ENCODE data around the gene RRAGC. TPM values are rescaled to one million over a fixed set of nuclear protein-coding genes. Genes with fewer than 3 reads are reported as not detected.

The RRAGC gene
- 10 to 100 TPM; 22.3 to 23.3 TPM for total RNA-seq

GRCh38 chr1:38859561-38860453 is at the start of gene RRAGC:
Gene RRAGC (minus strand): TSS chr1:38859772. CDS start chr1:38859646, 126 bp downstream.
- peak; percentile 99 for DNase-seq
- Mint-ChIP-seq H3K9me3 (no peaks in the 10 kb centered on the region), H3K4me3 (peak within 1 kb of the TSS; percentile 86), H3K4me1 (ENCODE audit: low read depth) (peaks cover 51% of the 10 kb centered on the region), H3K27me3 (ENCODE audit: low read depth) (no peaks in the 10 kb centered on the region), H3K27ac (peak within 1 kb of the TSS; percentile 91), H3K36me3 (ENCODE audit: low read depth) (peaks cover 16% of the 10 kb centered on the region)
- CTCF ChIA-PET, result interaction anchor here (0.6 to 0.7 kb wide), 2 partner anchors 233 to 684 kb away, joined by 3 read pairs; no protein-coding TSS in a partner anchor
- intact Hi-C loops (cut with micrococcal nuclease), result loop anchor here (1.0 to 10.0 kb wide), 7 partner anchors 13 to 1167 kb away; partner anchors contain the start of genes CDCA8, MYCBP, NDUFS5 and PABPC4

- no peak overlapping the region for H3K27ac Mint-ChIP-seq
- H3K4me3 Mint-ChIP-seq, result no peak overlapping the region
- CTCF ChIA-PET, result no interaction called here
- H3K4me1 Mint-ChIP-seq (ENCODE audit: low read depth), result no peaks in the 10 kb centered on the region
- H3K36me3 Mint-ChIP-seq (ENCODE audit: low read depth), result no peaks in the 10 kb centered on the region
- H3K9me3 Mint-ChIP-seq, result peaks cover 4% of the 10 kb centered on the region
- no peaks in the 10 kb centered on the region for H3K27me3 Mint-ChIP-seq (ENCODE audit: low read depth)
- intact Hi-C loops (cut with micrococcal nuclease), result no loop called here
- DNase-seq, result no peak
Observed at GRCh38 chr1:38908821-38909220, 49.2 kb upstream of the RRAGC start.

- H3K4me3 Mint-ChIP-seq, result no peak overlapping the region
- no peak overlapping the region for H3K27ac Mint-ChIP-seq
- DNase-seq, result no peak
- no peaks in the 10 kb centered on the region for H3K27me3 Mint-ChIP-seq (ENCODE audit: low read depth)
- peaks cover 4% of the 10 kb centered on the region for H3K9me3 Mint-ChIP-seq
- CTCF ChIA-PET, result no interaction called here
- H3K36me3 Mint-ChIP-seq (ENCODE audit: low read depth), result no peaks in the 10 kb centered on the region
- H3K4me1 Mint-ChIP-seq (ENCODE audit: low read depth), result no peaks in the 10 kb centered on the region
- intact Hi-C loops (cut with micrococcal nuclease), result no loop called here
Observed at GRCh38 chr1:38905985-38906384, 46.4 kb upstream of the RRAGC start.

GRCh38 chr1:38899560-38899959 is 40.0 kb upstream of the RRAGC start:
- no peak for DNase-seq
- CTCF ChIA-PET, result no interaction called here
- H3K27ac Mint-ChIP-seq, result no peak overlapping the region
- no peaks in the 10 kb centered on the region for H3K9me3 Mint-ChIP-seq
- H3K4me3 Mint-ChIP-seq, result no peak overlapping the region
- H3K27me3 Mint-ChIP-seq (ENCODE audit: low read depth), result no peaks in the 10 kb centered on the region
- no peaks in the 10 kb centered on the region for H3K4me1 Mint-ChIP-seq (ENCODE audit: low read depth)
- H3K36me3 Mint-ChIP-seq (ENCODE audit: low read depth), result no peaks in the 10 kb centered on the region
- intact Hi-C loops (cut with micrococcal nuclease), result no loop called here

DNA sequence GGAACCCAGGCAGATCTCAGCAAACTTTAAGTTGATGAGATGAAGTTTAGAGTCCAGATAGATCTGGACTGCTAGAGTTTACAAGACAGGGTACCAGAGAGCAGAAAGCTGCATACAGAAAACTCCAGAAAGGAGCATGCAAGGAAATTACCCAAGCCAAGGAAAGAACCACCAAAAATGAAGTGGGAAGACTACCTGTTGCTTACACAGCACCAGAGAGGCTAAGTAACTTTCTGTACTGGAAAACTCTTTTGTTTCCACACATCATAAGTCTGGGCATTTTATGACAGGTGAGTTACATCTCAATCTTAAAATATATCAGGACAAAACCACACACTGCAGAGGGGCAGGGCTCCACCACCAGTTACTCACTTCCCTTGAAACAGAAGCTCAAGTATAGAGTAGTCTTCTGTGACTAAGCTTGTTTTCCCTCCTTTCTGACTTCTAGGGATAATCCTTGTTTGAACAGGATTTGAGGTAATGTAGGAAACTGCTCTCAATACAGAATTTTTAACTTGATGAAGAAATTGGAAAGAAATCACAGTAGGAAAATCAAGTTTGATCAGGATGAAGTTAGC is 39.2 kb upstream of the RRAGC start:
- intact Hi-C loops (cut with micrococcal nuclease), result no loop called here
- no peaks in the 10 kb centered on the region for H3K4me1 Mint-ChIP-seq (ENCODE audit: low read depth)
- no peaks in the 10 kb centered on the region for H3K9me3 Mint-ChIP-seq
- CTCF ChIA-PET, result no interaction called here
- no peak overlapping the region for H3K4me3 Mint-ChIP-seq
- H3K27me3 Mint-ChIP-seq (ENCODE audit: low read depth), result no peaks in the 10 kb centered on the region
- H3K36me3 Mint-ChIP-seq (ENCODE audit: low read depth), result no peaks in the 10 kb centered on the region
- no peak for DNase-seq
- H3K27ac Mint-ChIP-seq, result no peak overlapping the region

DNA sequence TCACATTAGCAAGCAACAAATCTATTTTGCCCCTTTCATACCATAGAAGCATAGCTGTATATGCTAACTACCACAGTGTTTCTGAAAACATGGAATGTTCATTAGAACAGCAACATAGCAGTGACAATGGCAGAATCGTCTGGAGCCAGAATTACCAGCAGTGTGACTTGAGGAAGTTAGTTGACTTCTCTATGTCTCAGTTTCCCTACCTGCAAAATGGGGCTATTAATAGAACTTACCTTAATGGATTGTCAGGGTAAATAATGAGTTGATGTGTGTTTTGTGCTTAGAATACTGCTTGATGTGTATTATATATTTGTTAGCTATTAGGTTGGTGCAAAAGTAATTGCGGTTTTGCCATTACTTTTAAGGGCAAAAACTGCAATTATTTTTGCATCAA is 36.6 kb upstream of the RRAGC start:
- H3K36me3 Mint-ChIP-seq (ENCODE audit: low read depth), result no peaks in the 10 kb centered on the region
- CTCF ChIA-PET, result no interaction called here

GRCh38 chr1:38892976-38893375 is 33.4 kb upstream of the RRAGC start:
- no peak for DNase-seq
- Mint-ChIP-seq H3K9me3 (no peaks in the 10 kb centered on the region), H3K27ac (no peak overlapping the region), H3K4me3 (no peak overlapping the region), H3K4me1 (ENCODE audit: low read depth) (no peaks in the 10 kb centered on the region), H3K36me3 (ENCODE audit: low read depth) (no peaks in the 10 kb centered on the region), H3K27me3 (ENCODE audit: low read depth) (no peaks in the 10 kb centered on the region)
- intact Hi-C loops (cut with micrococcal nuclease), result no loop called here
- CTCF ChIA-PET, result no interaction called here

More for the DNA sequence above, 36.6 kb upstream of the RRAGC start:
- no peak overlapping the region for H3K27ac Mint-ChIP-seq
- H3K27me3 Mint-ChIP-seq (ENCODE audit: low read depth), result no peaks in the 10 kb centered on the region
- intact Hi-C loops (cut with micrococcal nuclease), result no loop called here
- no peak for DNase-seq
- H3K4me3 Mint-ChIP-seq, result no peak overlapping the region
- H3K4me1 Mint-ChIP-seq (ENCODE audit: low read depth), result no peaks in the 10 kb centered on the region
- H3K9me3 Mint-ChIP-seq, result no peaks in the 10 kb centered on the region

DNA sequence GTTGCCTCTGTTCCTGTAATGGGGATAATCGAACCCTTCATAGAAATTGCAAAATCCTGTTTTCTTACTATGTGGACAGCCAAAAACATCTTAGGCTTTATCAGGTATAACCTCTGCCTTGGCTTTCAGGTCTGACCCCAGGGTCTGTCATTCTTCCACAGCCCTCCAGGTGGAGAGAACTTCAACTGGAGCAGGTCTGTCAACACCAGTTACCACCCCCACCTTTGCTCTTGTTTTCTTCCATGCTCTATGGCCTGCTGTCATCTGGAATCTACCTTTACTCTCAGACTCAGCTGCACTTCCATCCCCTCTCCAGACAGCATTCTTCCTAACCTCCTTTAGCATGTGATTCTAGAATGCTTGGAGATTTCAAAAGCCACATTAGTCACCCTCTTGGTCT is 32.2 kb upstream of the RRAGC start:
- H3K9me3 Mint-ChIP-seq, result no peaks in the 10 kb centered on the region
- CTCF ChIA-PET, result no interaction called here
- no peak for DNase-seq
- no peaks in the 10 kb centered on the region for H3K36me3 Mint-ChIP-seq (ENCODE audit: low read depth)
- no peaks in the 10 kb centered on the region for H3K27me3 Mint-ChIP-seq (ENCODE audit: low read depth)
- no peak overlapping the region for H3K27ac Mint-ChIP-seq
- no peak overlapping the region for H3K4me3 Mint-ChIP-seq
- no peaks in the 10 kb centered on the region for H3K4me1 Mint-ChIP-seq (ENCODE audit: low read depth)
- intact Hi-C loops (cut with micrococcal nuclease), result no loop called here

DNA sequence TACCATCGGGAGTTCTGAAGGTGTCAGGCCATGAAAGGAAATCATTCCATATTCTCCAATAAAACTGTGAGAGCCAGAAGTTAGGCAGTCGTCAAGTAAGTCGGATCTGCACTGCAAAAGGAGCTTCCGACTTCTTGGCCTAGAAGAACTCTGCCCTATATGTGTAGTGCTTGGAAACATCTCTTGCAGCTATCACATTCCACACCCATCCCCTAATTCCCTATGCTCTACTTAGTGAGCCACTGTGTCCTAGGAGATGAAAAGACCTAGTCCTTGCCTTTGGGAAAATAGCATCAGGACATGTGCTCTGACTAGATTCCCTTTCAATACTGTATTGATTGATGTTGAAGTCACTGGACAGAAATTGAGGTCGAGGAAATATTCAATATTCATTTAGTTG is 30.0 kb upstream of the RRAGC start:
- no peaks in the 10 kb centered on the region for H3K9me3 Mint-ChIP-seq
- H3K4me1 Mint-ChIP-seq (ENCODE audit: low read depth), result no peaks in the 10 kb centered on the region
- H3K36me3 Mint-ChIP-seq (ENCODE audit: low read depth), result no peaks in the 10 kb centered on the region
- no peak for DNase-seq
- H3K27ac Mint-ChIP-seq, result no peak overlapping the region
- no peaks in the 10 kb centered on the region for H3K27me3 Mint-ChIP-seq (ENCODE audit: low read depth)
- intact Hi-C loops (cut with micrococcal nuclease), result no loop called here
- H3K4me3 Mint-ChIP-seq, result no peak overlapping the region
- CTCF ChIA-PET, result no interaction called here

GRCh38 chr1:38888423-38889333 is 29.1 kb upstream of the RRAGC start:
- Mint-ChIP-seq H3K27ac (no peak overlapping the region), H3K4me3 (no peak overlapping the region), H3K36me3 (ENCODE audit: low read depth) (no peaks in the 10 kb centered on the region), H3K4me1 (ENCODE audit: low read depth) (no peaks in the 10 kb centered on the region), H3K27me3 (ENCODE audit: low read depth) (no peaks in the 10 kb centered on the region), H3K9me3 (no peaks in the 10 kb centered on the region)
- CTCF ChIA-PET, result no interaction called here
- intact Hi-C loops (cut with micrococcal nuclease), result no loop called here
- DNase-seq, result no peak

GRCh38 chr1:38885092-38885491 is 25.5 kb upstream of the RRAGC start:
- Mint-ChIP-seq H3K4me3 (no peak overlapping the region), H3K4me1 (ENCODE audit: low read depth) (no peaks in the 10 kb centered on the region), H3K27ac (no peak overlapping the region), H3K27me3 (ENCODE audit: low read depth) (no peaks in the 10 kb centered on the region), H3K9me3 (no peaks in the 10 kb centered on the region), H3K36me3 (ENCODE audit: low read depth) (no peaks in the 10 kb centered on the region)
- intact Hi-C loops (cut with micrococcal nuclease), result no loop called here
- CTCF ChIA-PET, result interaction anchor here (0.8 kb wide), 1 partner anchor 45 kb away, joined by 4 read pairs; no protein-coding TSS in a partner anchor
- DNase-seq, result no peak

GRCh38 chr1:38881487-38881886 is 21.9 kb upstream of the RRAGC start, which contains the start of gene GJA9:
Gene GJA9 (minus strand): TSS chr1:38881587. CDS start chr1:38876098, 5,489 bp downstream.
- Mint-ChIP-seq H3K36me3 (ENCODE audit: low read depth) (no peaks in the 10 kb centered on the region), H3K4me3 (no peak within 1 kb of the TSS), H3K27me3 (ENCODE audit: low read depth) (no peaks in the 10 kb centered on the region), H3K9me3 (no peaks in the 10 kb centered on the region), H3K27ac (no peak within 1 kb of the TSS), H3K4me1 (ENCODE audit: low read depth) (no peaks in the 10 kb centered on the region)
- no peak for DNase-seq
- CTCF ChIA-PET, result interaction anchor here (1.0 kb wide), 1 partner anchor 160 kb away, joined by 3 read pairs; no protein-coding TSS in a partner anchor
- intact Hi-C loops (cut with micrococcal nuclease), result no loop called here
